Activated naive CD8-positive, alpha-beta T cell treated with anti-CD3 and anti-CD28 coated beads, Interleukin-2, amount 50 U/mL, for 24 hours (primary cell): Measurements from ENCODE around the gene MKKS.
"Not testable (repeated sequence)": the region's sequence is repeated elsewhere in the genome, so short reads cannot be mapped to it uniquely, and the experiment has no call there.

ENCODE experiments used
- ATAC-seq: fragments of 150-1000 bp; cut with Tn5 transposase; one replicate; pipeline ENCODE4 v1.10.0; 2021
- DNase-seq: peaks from one replicate; pipeline ENCODE4 v3.0.0; 2021
- H3K27ac Mint-ChIP-seq: one replicate; pipeline ENCODE4 v1.8.0; 2021; ENCODE audit warnings: mild to moderate bottlenecking, mixed read lengths
- H3K27me3 Mint-ChIP-seq: one replicate; pipeline ENCODE4 v1.8.0; 2021; ENCODE audit warnings: mixed read lengths
- H3K36me3 Mint-ChIP-seq: one replicate; pipeline ENCODE4 v1.8.0; 2021; ENCODE audit warnings: low read depth, mixed read lengths
- H3K4me1 Mint-ChIP-seq: one replicate; pipeline ENCODE4 v1.8.0; 2021; ENCODE audit warnings: mixed read lengths
- H3K4me3 Mint-ChIP-seq: one replicate; pipeline ENCODE4 v1.8.0; 2021; ENCODE audit warnings: mild to moderate bottlenecking, moderate library complexity, mixed read lengths
- H3K9me3 Mint-ChIP-seq: one replicate; pipeline ENCODE4 v1.8.0; 2021; ENCODE audit warnings: mixed read lengths

The MKKS gene

DNA sequence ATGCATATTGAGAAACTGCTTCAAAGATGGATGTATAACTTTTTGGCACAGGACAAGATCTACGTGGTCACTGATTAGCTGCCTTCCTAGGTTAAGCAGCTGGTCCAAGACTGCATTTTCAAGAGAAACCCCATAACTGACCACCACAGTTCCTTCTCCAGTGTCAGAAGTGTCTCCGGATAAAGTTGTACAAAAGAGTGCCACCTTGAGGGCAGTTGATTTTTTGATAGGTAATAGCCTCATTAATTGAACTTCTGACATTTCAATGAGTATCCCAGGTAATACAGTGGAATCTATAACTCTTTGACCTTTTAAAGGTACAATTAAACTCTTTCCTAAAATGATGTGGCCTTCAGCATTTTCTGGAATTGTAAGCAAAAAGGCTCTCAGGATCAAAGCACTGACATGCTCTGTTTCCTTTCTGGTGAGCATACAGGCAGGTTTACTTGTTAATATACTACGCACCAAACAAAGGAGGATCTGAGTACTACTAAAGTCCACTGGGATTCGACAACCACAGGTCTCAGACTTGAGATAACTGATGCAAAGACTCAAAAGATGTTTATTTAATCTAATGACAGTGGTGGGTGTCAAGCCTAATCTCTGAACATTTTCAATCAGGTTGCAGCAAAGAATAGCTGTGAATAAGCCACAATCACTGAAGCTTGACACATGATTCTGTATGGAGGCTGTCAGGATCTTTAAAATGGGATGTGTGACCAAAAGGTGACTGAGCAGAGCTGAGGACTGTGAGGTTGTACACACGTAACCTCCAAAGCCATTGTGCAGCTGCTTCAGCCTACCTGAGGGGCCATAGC, 21.2 kb downstream of the MKKS start:
- H3K27me3 Mint-ChIP-seq: no peaks in the 10 kb centered on the region
- no peak overlapping the region for H3K27ac Mint-ChIP-seq
- ATAC-seq (no peak), DNase-seq (no peak)
- H3K9me3 Mint-ChIP-seq: no peaks in the 10 kb centered on the region
- peaks cover 8% of the 10 kb centered on the region for H3K36me3 Mint-ChIP-seq
- H3K4me1 Mint-ChIP-seq: peaks cover 10% of the 10 kb centered on the region
- H3K4me3 Mint-ChIP-seq: no peak overlapping the region

DNA sequence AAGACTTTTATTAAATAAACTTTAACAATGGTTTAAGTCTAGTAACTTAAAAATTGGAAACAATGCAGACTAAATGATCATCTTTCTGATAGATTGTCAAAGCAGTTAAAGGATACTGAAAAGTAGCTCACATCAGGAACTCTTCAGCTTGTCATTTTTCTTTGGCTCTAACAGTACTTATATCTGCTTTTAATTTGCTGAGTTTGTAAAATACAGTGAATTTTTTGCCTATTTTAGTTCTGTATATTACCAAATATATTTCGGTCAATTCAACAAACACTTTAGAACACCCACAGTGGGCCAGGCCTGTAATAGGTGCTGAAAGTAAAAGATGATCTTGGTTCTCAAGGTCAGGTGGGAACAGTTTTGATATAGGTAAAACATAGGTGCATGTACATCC, 22.3 kb downstream of the MKKS start:
- Mint-ChIP-seq H3K4me3 (no peak overlapping the region), H3K9me3 (no peaks in the 10 kb centered on the region), H3K27me3 (no peaks in the 10 kb centered on the region), H3K36me3 (peaks cover 5% of the 10 kb centered on the region), H3K4me1 (peaks cover 7% of the 10 kb centered on the region), H3K27ac (no peak overlapping the region)
- no peak for DNase-seq
- no peak for ATAC-seq

DNA sequence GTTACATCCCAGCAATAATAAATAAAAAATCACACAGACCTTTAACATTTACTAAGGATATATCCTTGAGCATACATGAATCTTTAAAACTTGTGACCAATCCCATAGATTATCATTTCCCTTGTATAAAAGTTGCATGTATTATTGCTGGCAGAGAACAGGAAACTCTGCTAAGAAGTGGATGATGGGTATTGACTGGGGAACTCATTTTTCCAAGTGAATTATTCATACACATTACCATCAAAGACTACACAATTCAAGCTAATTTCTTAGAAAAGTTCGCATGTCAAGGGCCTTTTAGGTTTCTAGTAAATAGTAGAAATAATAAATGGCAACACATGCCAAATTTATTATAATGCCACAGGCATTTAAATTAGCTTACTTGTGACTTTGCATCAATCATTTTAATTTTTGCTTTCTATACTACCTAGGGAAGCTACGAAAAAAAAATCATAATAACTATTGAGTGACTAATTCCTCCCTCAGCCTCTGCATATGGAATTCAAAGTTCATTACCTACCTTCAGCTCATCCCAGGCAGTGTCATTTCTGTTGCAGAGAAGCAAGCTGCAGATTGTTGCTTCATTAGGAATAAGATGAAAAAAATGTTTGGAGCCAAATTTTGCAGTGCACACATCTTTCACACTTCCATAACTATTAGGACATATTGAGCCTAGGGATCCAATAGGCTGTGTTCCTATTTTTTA, 25.8 kb downstream of the MKKS start:
- no peaks in the 10 kb centered on the region for H3K27me3 Mint-ChIP-seq

DNA sequence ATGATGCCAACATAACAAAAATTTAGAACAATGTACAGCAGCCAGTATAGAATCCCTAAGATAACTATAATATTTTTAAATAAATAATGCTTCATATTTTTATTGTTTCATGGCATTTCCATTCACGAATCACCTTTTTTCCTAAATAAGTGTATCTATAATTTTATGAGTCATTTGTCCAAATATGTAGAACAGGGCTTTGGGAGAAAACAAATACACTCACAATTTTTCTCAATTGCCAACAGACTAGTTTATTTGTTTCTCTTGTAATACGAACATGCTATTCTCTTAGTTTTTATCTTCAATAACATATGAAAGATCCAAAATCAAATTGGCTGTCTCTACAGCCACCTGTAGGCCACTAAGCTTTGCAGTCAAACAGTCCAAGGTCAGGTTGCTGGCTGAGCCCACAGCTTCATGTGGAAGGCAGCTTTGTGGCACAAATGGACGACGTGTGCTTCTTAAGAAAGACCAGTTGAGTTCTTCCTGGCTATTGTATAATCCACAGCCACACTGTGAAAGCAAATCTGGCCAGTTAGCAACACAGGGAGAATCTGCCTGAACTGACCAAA, 29.0 kb downstream of the MKKS start:
- Mint-ChIP-seq H3K36me3 (peaks cover 6% of the 10 kb centered on the region), H3K27me3 (no peaks in the 10 kb centered on the region), H3K4me3 (no peak overlapping the region), H3K4me1 (no peaks in the 10 kb centered on the region), H3K9me3 (no peaks in the 10 kb centered on the region), H3K27ac (no peak overlapping the region)
- ATAC-seq (no peak), DNase-seq (no peak)

More for the DNA sequence above, 25.8 kb downstream of the MKKS start:
- H3K9me3 Mint-ChIP-seq: no peaks in the 10 kb centered on the region
- no peak overlapping the region for H3K4me3 Mint-ChIP-seq
- no peaks in the 10 kb centered on the region for H3K4me1 Mint-ChIP-seq
- H3K27ac Mint-ChIP-seq: no peak overlapping the region
- ATAC-seq: no peak
- no peak for DNase-seq
- peaks cover 8% of the 10 kb centered on the region for H3K36me3 Mint-ChIP-seq

DNA sequence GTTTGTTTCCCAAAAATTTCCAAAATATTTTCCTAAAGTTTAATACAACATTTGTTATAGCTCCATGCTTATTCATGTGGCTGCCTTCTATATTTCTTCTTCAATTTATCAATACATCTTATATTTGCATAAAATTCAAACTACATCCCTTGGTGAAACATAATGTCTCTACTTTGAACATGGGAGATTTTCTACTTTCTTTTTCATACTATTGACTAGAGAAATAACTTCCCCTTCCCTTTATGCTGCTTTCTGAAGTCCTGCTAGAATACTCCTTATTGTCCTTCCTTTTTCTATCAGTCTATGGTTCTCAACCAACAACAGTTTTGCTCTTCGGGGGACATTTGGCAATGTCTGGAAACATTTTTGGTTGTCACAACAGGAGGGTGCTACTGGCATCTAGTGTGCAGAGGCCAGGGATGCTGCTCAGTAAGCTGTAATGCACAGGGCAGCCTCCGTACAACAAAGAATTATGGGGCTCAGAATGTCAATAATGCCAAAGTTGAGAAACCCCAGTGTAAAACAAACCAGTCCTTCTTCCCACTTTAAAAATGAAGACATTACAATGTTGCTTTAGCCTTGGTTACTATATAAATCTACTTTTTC, 29.9 kb downstream of the MKKS start:
- H3K4me1 Mint-ChIP-seq: no peaks in the 10 kb centered on the region
- DNase-seq: no peak
- ATAC-seq: no peak
- H3K27ac Mint-ChIP-seq: no peak overlapping the region
- no peaks in the 10 kb centered on the region for H3K9me3 Mint-ChIP-seq
- H3K36me3 Mint-ChIP-seq: peaks cover 6% of the 10 kb centered on the region
- no peak overlapping the region for H3K4me3 Mint-ChIP-seq
- H3K27me3 Mint-ChIP-seq: no peaks in the 10 kb centered on the region

DNA sequence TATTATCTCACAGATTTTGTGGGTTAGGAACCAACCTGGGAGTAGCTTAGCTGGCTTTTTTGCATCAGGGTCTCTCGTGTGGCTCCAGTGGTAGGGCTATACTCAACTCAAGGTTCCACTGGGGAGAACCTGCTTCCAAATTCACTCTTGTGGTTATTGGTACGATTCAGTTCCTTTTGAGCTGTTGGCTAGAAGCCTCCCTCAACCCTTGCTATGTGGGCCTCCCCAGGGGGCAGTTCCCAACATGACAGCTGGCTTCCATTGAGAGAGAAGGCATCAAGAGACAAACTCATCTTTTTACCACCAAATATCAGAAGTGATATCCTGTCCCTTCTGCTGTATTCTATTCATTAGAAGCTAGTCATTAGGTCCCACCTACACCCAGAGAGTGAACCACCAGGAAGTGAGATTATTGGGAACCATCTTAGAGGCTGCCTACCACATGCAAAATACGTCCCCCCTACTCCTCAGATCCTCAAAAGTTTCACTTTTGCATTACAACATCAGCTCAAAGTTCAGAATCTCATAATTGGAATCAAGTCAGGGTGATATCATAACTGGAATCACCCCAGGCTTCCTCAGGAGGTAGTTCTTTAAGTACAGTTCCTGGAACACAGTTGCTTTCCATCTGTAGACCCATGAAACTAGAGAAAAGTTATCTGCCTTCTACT, 30.9 kb downstream of the MKKS start:
- H3K9me3 Mint-ChIP-seq: no peaks in the 10 kb centered on the region
- peaks cover 6% of the 10 kb centered on the region for H3K36me3 Mint-ChIP-seq
- DNase-seq: no peak
- no peak for ATAC-seq
- H3K27ac Mint-ChIP-seq: no peak overlapping the region
- H3K4me3 Mint-ChIP-seq: no peak overlapping the region
- no peaks in the 10 kb centered on the region for H3K4me1 Mint-ChIP-seq
- no peaks in the 10 kb centered on the region for H3K27me3 Mint-ChIP-seq

DNA sequence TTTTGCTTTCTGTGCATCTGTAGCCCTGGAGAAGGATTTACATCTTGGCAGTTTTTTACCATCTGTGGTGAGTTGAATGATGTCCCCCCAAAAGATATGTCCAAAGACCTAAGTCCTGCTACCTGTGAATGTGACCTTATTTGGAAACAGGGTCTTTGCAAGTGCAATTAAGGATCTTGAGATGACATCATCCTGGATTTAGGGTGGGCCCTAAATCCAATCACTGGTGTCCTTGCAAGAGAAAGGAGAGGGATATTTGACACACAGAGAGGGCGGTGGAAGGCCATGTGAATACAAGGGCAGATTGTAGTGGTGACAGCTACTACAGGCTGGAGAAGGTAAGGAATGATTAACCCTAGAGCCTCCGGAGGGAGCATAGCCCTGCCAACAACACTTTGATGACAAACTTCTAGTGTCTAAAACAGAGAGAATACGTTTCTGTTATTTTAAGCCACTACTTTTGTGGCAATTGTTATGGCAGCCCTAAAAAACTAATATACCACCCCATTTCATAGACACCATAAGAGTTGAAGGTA, 35.1 kb downstream of the MKKS start:
- H3K36me3 Mint-ChIP-seq: no peaks in the 10 kb centered on the region

DNA sequence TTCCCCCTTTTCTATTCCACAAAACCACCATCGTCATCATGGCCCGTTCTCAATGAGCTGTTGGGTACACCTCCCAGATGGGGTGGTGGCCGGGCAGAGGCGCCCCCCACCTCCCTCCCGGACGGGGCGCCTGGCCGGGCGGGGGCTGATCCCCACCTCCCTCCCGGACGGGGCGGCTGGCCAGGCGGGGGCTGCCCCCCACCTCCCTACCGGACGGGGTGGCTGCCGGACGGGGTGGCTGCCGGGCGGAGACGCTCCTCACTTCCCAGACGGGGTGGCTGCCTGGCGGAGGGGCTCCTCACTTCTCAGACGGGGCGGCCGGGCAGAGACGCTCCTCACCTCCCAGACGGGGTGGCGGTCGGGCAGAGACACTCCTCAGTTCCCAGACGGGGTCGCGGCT, 39.3 kb downstream of the MKKS start:
- not testable (repeated sequence) for H3K27me3 Mint-ChIP-seq, H3K36me3 Mint-ChIP-seq, DNase-seq, H3K9me3 Mint-ChIP-seq, H3K27ac Mint-ChIP-seq, H3K4me1 Mint-ChIP-seq, ATAC-seq, H3K4me3 Mint-ChIP-seq

More for the DNA sequence above, 35.1 kb downstream of the MKKS start:
- no peak for DNase-seq
- H3K27ac Mint-ChIP-seq: no peak overlapping the region
- no peaks in the 10 kb centered on the region for H3K27me3 Mint-ChIP-seq
- H3K4me1 Mint-ChIP-seq: no peaks in the 10 kb centered on the region
- H3K4me3 Mint-ChIP-seq: no peak overlapping the region
- ATAC-seq: no peak
- H3K9me3 Mint-ChIP-seq: no peaks in the 10 kb centered on the region

DNA sequence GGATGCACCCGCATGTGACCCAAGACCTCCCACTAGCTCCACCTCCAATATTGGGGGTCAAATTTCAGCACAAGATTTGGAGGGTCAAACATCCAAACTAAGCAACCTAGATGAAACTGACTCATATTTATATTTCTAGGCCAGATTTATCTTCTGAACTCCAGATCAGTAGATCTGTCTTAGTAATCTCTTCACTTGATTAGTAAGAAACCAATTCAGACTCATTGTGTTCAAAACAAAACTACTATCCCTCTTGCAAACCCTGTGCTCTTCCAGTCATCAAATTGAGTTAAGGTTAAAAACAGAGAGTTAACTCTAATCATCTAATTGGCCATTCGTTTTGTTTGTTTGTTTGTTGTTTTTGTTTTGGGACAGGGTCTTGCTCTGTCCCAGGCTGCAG, 43.3 kb downstream of the MKKS start:
- H3K9me3 Mint-ChIP-seq: no peaks in the 10 kb centered on the region
- no peaks in the 10 kb centered on the region for H3K4me1 Mint-ChIP-seq
- no peak overlapping the region for H3K4me3 Mint-ChIP-seq
- no peaks in the 10 kb centered on the region for H3K36me3 Mint-ChIP-seq
- ATAC-seq: no peak
- H3K27ac Mint-ChIP-seq: no peak overlapping the region
- H3K27me3 Mint-ChIP-seq: peaks cover 4% of the 10 kb centered on the region
- DNase-seq: no peak

DNA sequence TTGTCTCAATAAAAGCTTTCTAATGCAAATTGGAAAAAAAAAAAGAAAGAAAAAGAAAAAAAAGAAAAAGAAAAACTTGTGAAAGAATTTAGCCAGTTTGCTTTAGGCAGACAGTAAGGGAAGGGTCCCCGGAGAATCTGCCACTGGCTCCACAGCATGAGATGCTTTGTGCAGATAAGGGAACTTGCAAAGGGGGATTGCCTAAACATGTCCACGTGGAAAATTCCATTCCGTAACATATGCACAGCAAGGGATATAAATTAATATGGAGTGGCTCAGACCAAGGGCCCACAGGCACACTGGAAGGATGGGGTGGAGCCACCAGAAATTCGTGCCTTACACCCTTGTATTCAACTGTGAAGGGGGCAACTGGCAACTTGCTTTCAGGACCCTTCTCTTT, 45.4 kb downstream of the MKKS start:
- DNase-seq (no peak), ATAC-seq (no peak)
- Mint-ChIP-seq H3K4me3 (no peak overlapping the region), H3K27me3 (peaks cover 4% of the 10 kb centered on the region), H3K27ac (no peak overlapping the region), H3K9me3 (no peaks in the 10 kb centered on the region), H3K4me1 (no peaks in the 10 kb centered on the region), H3K36me3 (no peaks in the 10 kb centered on the region)

DNA sequence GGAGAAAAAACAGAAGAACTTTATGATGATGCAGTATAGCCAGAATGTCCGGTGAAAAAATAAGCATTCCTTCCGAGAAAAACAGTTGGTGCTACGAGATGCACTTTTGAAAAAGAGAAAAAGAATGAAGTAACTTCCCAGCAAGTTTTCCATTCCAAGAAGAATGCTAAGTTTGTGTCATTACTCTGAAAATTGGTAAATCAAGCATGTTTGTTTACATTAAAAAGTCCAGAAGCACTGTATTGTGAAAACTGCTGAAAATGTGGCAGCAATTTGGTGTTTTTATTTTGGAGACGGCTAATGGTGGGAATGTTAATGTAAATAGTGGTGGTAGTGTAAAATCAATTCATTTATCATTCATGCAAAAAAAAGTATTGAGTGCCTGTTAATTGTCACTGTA, 46.3 kb downstream of the MKKS start:
- ATAC-seq (no peak), DNase-seq (no peak)
- Mint-ChIP-seq H3K27me3 (peaks cover 4% of the 10 kb centered on the region), H3K4me3 (no peak overlapping the region), H3K9me3 (no peaks in the 10 kb centered on the region), H3K4me1 (no peaks in the 10 kb centered on the region), H3K27ac (no peak overlapping the region), H3K36me3 (no peaks in the 10 kb centered on the region)

DNA sequence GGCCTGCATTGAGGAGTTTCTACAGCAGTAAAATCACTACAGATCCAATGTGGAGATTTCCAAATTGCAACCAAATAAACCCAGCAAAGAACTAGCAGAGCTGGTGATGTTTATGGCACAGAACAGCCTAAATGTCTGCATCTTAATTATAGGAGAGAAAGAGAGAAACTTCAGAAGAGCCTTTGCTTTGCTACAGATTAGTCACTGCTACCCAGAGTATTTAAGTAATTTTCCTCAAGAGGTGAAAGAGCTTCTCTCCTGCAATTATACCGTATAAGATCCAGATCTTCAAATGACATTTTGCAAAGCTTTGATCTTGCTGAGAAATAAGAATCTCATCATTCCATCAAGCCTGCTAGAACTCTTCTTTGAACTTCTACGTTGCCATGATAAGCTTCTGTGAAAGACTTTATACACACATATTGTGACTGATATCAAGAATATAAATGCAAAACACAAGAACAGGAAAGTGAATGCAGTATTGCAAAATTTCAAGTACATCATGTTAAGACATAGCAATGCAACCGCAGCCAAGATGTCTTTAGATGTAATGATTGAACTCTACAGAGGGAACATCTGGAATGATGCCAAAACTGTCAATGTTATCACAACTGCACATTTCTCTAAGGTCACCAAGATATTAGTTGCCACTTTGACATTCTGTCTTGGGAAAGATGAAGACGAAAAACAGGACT, 48.0 kb downstream of the MKKS start:
- Mint-ChIP-seq H3K9me3 (no peaks in the 10 kb centered on the region), H3K4me3 (no peak overlapping the region), H3K4me1 (no peaks in the 10 kb centered on the region), H3K36me3 (no peaks in the 10 kb centered on the region), H3K27me3 (peaks cover 4% of the 10 kb centered on the region), H3K27ac (no peak overlapping the region)
- no peak for DNase-seq
- no peak for ATAC-seq

DNA sequence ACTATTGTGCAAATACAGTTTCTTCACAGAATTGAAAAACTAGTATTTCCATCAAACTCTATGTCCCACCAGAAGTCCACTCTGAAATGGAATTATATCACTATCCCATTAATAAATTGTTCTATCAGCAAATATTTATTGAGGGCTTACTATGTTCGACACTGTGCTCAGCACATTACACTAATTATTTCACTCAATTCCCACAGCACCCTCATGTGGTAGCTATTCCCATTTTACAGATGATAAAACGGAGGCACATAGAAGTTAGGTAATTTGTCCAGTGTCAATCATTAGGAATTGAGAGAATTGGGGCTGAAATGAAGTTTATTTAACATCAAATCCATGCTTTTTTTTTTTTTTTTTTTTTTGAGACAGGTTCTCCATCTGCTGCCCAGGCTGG, 52.5 kb downstream of the MKKS start:
- Mint-ChIP-seq H3K36me3 (no peaks in the 10 kb centered on the region), H3K9me3 (peaks cover 2% of the 10 kb centered on the region)
- ATAC-seq: no peak

DNA sequence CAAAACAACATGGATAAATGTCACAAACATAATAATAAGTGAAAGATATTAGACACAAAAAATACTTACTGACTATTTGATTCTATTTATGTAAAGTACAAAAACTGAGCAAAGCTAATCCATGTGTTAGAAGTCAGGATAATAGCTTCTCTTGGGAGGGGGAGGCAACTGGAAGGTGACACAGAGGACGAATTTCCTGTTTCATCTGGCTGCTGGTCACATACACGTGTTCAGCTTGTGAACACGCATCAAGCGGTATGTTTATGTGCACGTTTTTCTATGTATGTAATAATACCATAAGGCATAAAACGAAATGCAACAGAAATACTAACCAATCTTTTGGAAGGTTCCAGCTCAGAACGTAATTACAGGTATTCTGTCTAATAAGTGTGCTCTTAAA, 54.3 kb downstream of the MKKS start:
- H3K27ac Mint-ChIP-seq: no peak overlapping the region
- DNase-seq (no peak), ATAC-seq (no peak)
- H3K4me1 Mint-ChIP-seq: no peaks in the 10 kb centered on the region
- H3K9me3 Mint-ChIP-seq: peaks cover 7% of the 10 kb centered on the region
- H3K4me3 Mint-ChIP-seq: no peak overlapping the region
- H3K36me3 Mint-ChIP-seq: no peaks in the 10 kb centered on the region
- peaks cover 7% of the 10 kb centered on the region for H3K27me3 Mint-ChIP-seq

More for the DNA sequence above, 52.5 kb downstream of the MKKS start:
- Mint-ChIP-seq H3K4me3 (no peak overlapping the region), H3K27ac (no peak overlapping the region), H3K27me3 (peaks cover 5% of the 10 kb centered on the region), H3K4me1 (no peaks in the 10 kb centered on the region)
- DNase-seq: no peak
